HCT116 (cell line): Measurements from ENCODE around the gene NFIL3. TPM values are rescaled to one million over a fixed set of nuclear protein-coding genes. Genes with fewer than 3 reads are reported as not detected.

Source experiments
- ATAC-seq: fragments of 200-7000 bp; cut with Tn5 transposase; 2 replicates; pipeline ENCODE4 v1.9.1; 2020; ENCODE audit warnings: mild to moderate bottlenecking, moderate library complexity
- BruUV-seq: library from RNA; stranded (reverse); fragments of 400-500 nt; replicated peaks from 2 replicates; lab custom pipeline; 2021; lab: Mats Ljungman, UMichigan
- CTCF ChIA-PET: fragments of 300-600 bp; sonication (Branson Sonifier 250); formaldehyde crosslinking; loops from one replicate; lab custom pipeline; 2021; ENCODE audit warnings: antibody characterized with exemption; lab: Charles Lee
- POLR2A ChIA-PET: fragments of 300-600, 350-600 bp; sonication (Branson Sonifier 250); formaldehyde crosslinking; loops from one replicate; lab custom pipeline; 2021; ENCODE audit warnings: antibody characterized with exemption; lab: Charles Lee
- RAD21 ChIA-PET, 2 experiments: fragments of 300-600 bp; sonication (Branson Sonifier 250); formaldehyde crosslinking; loops; one replicate each; lab custom pipeline; 2023; ENCODE audit warnings: low total read pairs in 2 of 2; ENCODE audit not compliant: uncharacterized antibody in 2 of 2, unreplicated experiment in 2 of 2, low non-redundant PET in 1 of 2; lab: Charles Lee
- DNase-seq: peaks from one replicate; pipeline ENCODE4 v3.0.0-alpha.2; 2010; ENCODE audit warnings: low read depth, low spot score
- H2AFZ ChIP-seq: fragments of 200-600 bp; shearing (Covaris generic), sonication (generic); 2 replicates; pipeline ENCODE4 v1.6.1; 2017; ENCODE audit warnings: low read depth, mixed run types, mixed read lengths, antibody characterized with exemption, low read length; ENCODE audit not compliant: poor library complexity, severe bottlenecking
- H3K27ac ChIP-seq: 2 replicates; pipeline ENCODE4 v1.5.1; 2012; ENCODE audit warnings: low read depth, low read length
- H3K27me3 ChIP-seq: fragments of 200-600 bp; sonication (generic); 2 replicates; pipeline ENCODE4 v1.6.1; 2016; ENCODE audit warnings: mixed run types, low read length, mixed read lengths; ENCODE audit not compliant: insufficient read depth
- H3K36me3 ChIP-seq, 2 experiments: fragments of 200-500 bp in 1 of 2; fragments of 200-600 bp in 1 of 2; sonication (Bioruptor generic) in 1 of 2; sonication (generic) in 1 of 2; 2 replicates each; pipeline versions ENCODE4 v1.5.1 to v1.6.1; 2014 to 2016; ENCODE audit warnings: low read length in 2 of 2, inconsistent platforms in 1 of 2, mixed read lengths in 1 of 2, mixed run types in 1 of 2; ENCODE audit not compliant: insufficient read depth in 2 of 2, control insufficient read depth in 1 of 2
- H3K4me1 ChIP-seq, 2 experiments: fragments of 200-600 bp in 1 of 2; sonication (generic) in 1 of 2; 2 replicates each; pipeline versions ENCODE4 v1.5.1 to v1.6.1; 2012 to 2017; ENCODE audit warnings: low read length in 2 of 2, inconsistent platforms in 1 of 2, mild to moderate bottlenecking in 1 of 2, mixed read lengths in 1 of 2, mixed run types in 1 of 2, moderate library complexity in 1 of 2; ENCODE audit not compliant: insufficient read depth in 2 of 2, control insufficient read depth in 1 of 2
- H3K4me2 ChIP-seq: fragments of 200-600 bp; sonication (generic); 2 replicates; pipeline ENCODE4 v1.6.1; 2017; ENCODE audit warnings: mixed run types, low read length, mixed read lengths
- H3K4me3 ChIP-seq, 2 experiments: fragments of 200-600 bp in 1 of 2; sonication (generic) in 1 of 2; replicated peaks in 1 of 2; 2 replicates each; pipeline ENCODE4 v1.5.1; 2011 to 2016; ENCODE audit warnings: low read length in 2 of 2, control low read depth in 1 of 2, low read depth in 1 of 2, mild to moderate bottlenecking in 1 of 2, mixed read lengths in 1 of 2, mixed run types in 1 of 2
- H3K79me2 ChIP-seq: fragments of 200-600 bp; sonication (generic); 2 replicates; pipeline ENCODE4 v1.6.1; 2017; ENCODE audit warnings: mild to moderate bottlenecking, mixed run types, low read length, moderate library complexity, mixed read lengths; ENCODE audit not compliant: insufficient read depth
- H3K9ac ChIP-seq: fragments of 200-600 bp; sonication (generic); 2 replicates; pipeline ENCODE4 v1.6.1; 2016; ENCODE audit warnings: low read length, mixed read lengths
- H3K9me2 ChIP-seq: fragments of 200-600 bp; sonication (generic), shearing (Covaris generic); 2 replicates; pipeline ENCODE4 v1.6.1; 2017; ENCODE audit warnings: mixed run types, mild to moderate bottlenecking, moderate library complexity; ENCODE audit not compliant: insufficient read depth
- H3K9me3 ChIP-seq, 2 experiments: fragments of 200-500 bp in 1 of 2; fragments of 200-600 bp in 1 of 2; sonication (Bioruptor generic) in 1 of 2; sonication (generic) in 1 of 2; 2 replicates each; pipeline ENCODE4 v1.6.1; 2014 to 2017; ENCODE audit warnings: low read length in 2 of 2, mixed read lengths in 2 of 2, inconsistent platforms in 1 of 2, low read depth in 1 of 2, mild to moderate bottlenecking in 1 of 2, mixed run types in 1 of 2, moderate library complexity in 1 of 2; ENCODE audit not compliant: control insufficient read depth in 1 of 2, insufficient read depth in 1 of 2
- H4K20me1 ChIP-seq: fragments of 200-600 bp; sonication (generic), shearing (Covaris generic); 2 replicates; pipeline ENCODE4 v1.6.1; 2017; ENCODE audit warnings: mixed run types, mild to moderate bottlenecking, moderate library complexity; ENCODE audit not compliant: insufficient read depth
- CEBPB ChIP-seq: IDR thresholded peaks from 2 replicates; pipeline ENCODE4 v1.6.1; 2012; ENCODE audit warnings: low read depth
- ELF1 ChIP-seq: IDR thresholded peaks from 2 replicates; pipeline ENCODE4 v1.6.1; 2012; ENCODE audit warnings: low read depth, borderline replicate concordance
- JUND ChIP-seq: IDR thresholded peaks from 2 replicates; pipeline ENCODE4 v1.6.1; 2012
- YY1 ChIP-seq: IDR thresholded peaks from 2 replicates; pipeline ENCODE4 v1.6.1; 2011; ENCODE audit warnings: low read length, low read depth, moderate library complexity, mild to moderate bottlenecking; ENCODE audit not compliant: insufficient replicate concordance; ENCODE audit errors: extremely low read depth
- intact Hi-C: fragments of 100-400 bp; cut with micrococcal nuclease; formaldehyde crosslinking; loops from 2 replicates; pipeline ENCODE4 v1.10.0; 2022
- total RNA-seq: library from RNA; stranded (reverse); gene quantifications from one replicate; pipeline ENCODE4 v1.2.1, GENCODE V29; 2021; ENCODE audit not compliant: unreplicated experiment

Gene NFIL3
- total RNA-seq, 1 experiment from 2014 or later: 38.0 TPM

GRCh38 chr9:91417602-91418214 lies 5.9 kb downstream of the NFIL3 start:
- intact Hi-C loops: loop anchor here (5.0 kb wide), 2 partner anchors 115 to 225 kb away; no protein-coding TSS in a partner anchor
- H3K9ac ChIP-seq: no peak overlapping the region
- H3K4me1 ChIP-seq: peaks cover 34 to 50% of the 10 kb centered on the region in 2 experiments
- ChIA-PET POLR2A (no interaction called here), CTCF (no interaction called here), RAD21 (no interaction called here)
- ATAC-seq (no peak), DNase-seq (no peak)
- H2AFZ ChIP-seq: no peak overlapping the region
- no peaks in the 10 kb centered on the region for H3K9me3 ChIP-seq
- no peaks in the 10 kb centered on the region for H3K36me3 ChIP-seq
- H3K4me3 ChIP-seq: no peak overlapping the region
- H3K4me2 ChIP-seq: no peak overlapping the region
- peaks cover 9% of the 10 kb centered on the region; the same call in 1 of the 2 replicates for H4K20me1 ChIP-seq
- no peaks in the 10 kb centered on the region for H3K9me2 ChIP-seq
- H3K27ac ChIP-seq: no peak overlapping the region
- H3K27me3 ChIP-seq: no peaks in the 10 kb centered on the region
- BruUV-seq: no TSS peak
- peaks cover 97% of the 10 kb centered on the region for H3K79me2 ChIP-seq
- TF ChIP-seq ELF1: no peak

- Histone ChIP-seq H3K4me2 (peak overlapping the region; percentile 3; the same call in 1 of the 2 replicates), H3K79me2 (peaks cover 94% of the 10 kb centered on the region), H3K27ac (no peak overlapping the region), H3K4me3 (no peak overlapping the region), H3K4me1 (peaks cover 27 to 44% of the 10 kb centered on the region in 2 experiments), H3K9me3 (no peaks in the 10 kb centered on the region), H3K36me3 (no peaks in the 10 kb centered on the region), H2AFZ (no peak overlapping the region), H4K20me1 (0 out of 2 replicates have a peak, but pooled peaks cover 4% of the 10 kb centered on the region), H3K27me3 (no peaks in the 10 kb centered on the region), H3K9me2 (no peaks in the 10 kb centered on the region), H3K9ac (no peak overlapping the region)
- DNase-seq (no peak), ATAC-seq (no peak)
- ChIA-PET CTCF (no interaction called here), RAD21 (no interaction called here), POLR2A (no interaction called here)
- no TSS peak for BruUV-seq
- TF ChIP-seq CEBPB (peak; percentile 33; the same call in 1 of the 2 replicates), JUND (peak; percentile 36), YY1 (no peak)
- intact Hi-C loops: loop anchor here (5.0 kb wide), 2 partner anchors 114 to 224 kb away; no protein-coding TSS in a partner anchor
These were observed 7.4 kb downstream of the NFIL3 start for GRCh38 chr9:91416096-91416712.
